HepG2 (cell line): ENCODE data around the gene PHRF1. TPM values are rescaled to one million over a fixed set of nuclear protein-coding genes. Genes with fewer than 3 reads are reported as not detected.
A peak's percentile ranks its signal among the peaks of the same experiment; 100 is the strongest.

ENCODE experiments used
- AHR ChIP-seq: IDR thresholded peaks from 2 replicates; pipeline ENCODE4 v1.6.1; 2018; ENCODE audit warnings: missing genetic modification reagents, missing compliant biosample characterization
- DBP ChIP-seq: sonication (generic); formaldehyde crosslinking; IDR thresholded peaks from 2 replicates; pipeline ENCODE4 v1.4.0; 2020; ENCODE audit warnings: missing genetic modification reagents; ENCODE audit errors: not compliant biosample characterization
- E2F1 ChIP-seq: sonication (generic); formaldehyde crosslinking; IDR thresholded peaks from 2 replicates; pipeline ENCODE4 v1.5.0; 2020; ENCODE audit warnings: missing genetic modification reagents
- FOXM1 ChIP-seq: sonication (generic); formaldehyde crosslinking; IDR thresholded peaks from 2 replicates; pipeline ENCODE4 v1.5.0; 2020; ENCODE audit warnings: missing genetic modification reagents
- HNF4G ChIP-seq, 2 experiments: sonication (generic) in 1 of 2; formaldehyde crosslinking in 1 of 2; IDR thresholded peaks; 2 replicates each; pipeline versions ENCODE4 v1.4.0 to v1.6.1; 2011 to 2020; ENCODE audit warnings: borderline replicate concordance in 2 of 2, low read depth in 2 of 2, mild to moderate bottlenecking in 2 of 2, low read length in 1 of 2, missing genetic modification reagents in 1 of 2, moderate library complexity in 1 of 2
- KAT8 ChIP-seq: IDR thresholded peaks from 2 replicates; pipeline ENCODE4 v1.6.1; 2016; ENCODE audit warnings: missing genetic modification reagents, missing compliant biosample characterization
- MXD1 ChIP-seq: sonication (generic); formaldehyde crosslinking; IDR thresholded peaks from 2 replicates; pipeline ENCODE4 v1.4.0; 2020; ENCODE audit warnings: mild to moderate bottlenecking, missing genetic modification reagents
- PAF1 ChIP-seq: IDR thresholded peaks from 2 replicates; pipeline ENCODE4 v1.6.1; 2016; ENCODE audit warnings: missing genetic modification reagents, missing compliant biosample characterization
- SATB2 ChIP-seq: sonication (generic); formaldehyde crosslinking; IDR thresholded peaks from 2 replicates; pipeline ENCODE4 v1.5.0; 2020; ENCODE audit warnings: missing genetic modification reagents
- SCMH1 ChIP-seq: sonication (generic); formaldehyde crosslinking; IDR thresholded peaks from 2 replicates; pipeline ENCODE4 v1.9.0; 2021; ENCODE audit warnings: missing genetic modification reagents, mild to moderate bottlenecking, borderline replicate concordance
- TGIF2 ChIP-seq: IDR thresholded peaks from 2 replicates; pipeline ENCODE4 v1.6.1; 2016; ENCODE audit warnings: control low read depth, missing compliant biosample characterization
- ZFX ChIP-seq: sonication (generic); formaldehyde crosslinking; IDR thresholded peaks from 2 replicates; pipeline ENCODE4 v1.4.0; 2020; ENCODE audit warnings: mild to moderate bottlenecking, low read depth, missing genetic modification reagents, moderate library complexity
- ZNF224 ChIP-seq: sonication (generic); formaldehyde crosslinking; IDR thresholded peaks from 2 replicates; pipeline ENCODE4 v1.5.0; 2020; ENCODE audit warnings: mild to moderate bottlenecking, missing genetic modification reagents
- ZNF251 ChIP-seq: sonication (generic); formaldehyde crosslinking; IDR thresholded peaks from 2 replicates; pipeline ENCODE4 v1.9.0; 2021; ENCODE audit warnings: mild to moderate bottlenecking, missing genetic modification reagents
- ZNF350 ChIP-seq: sonication (generic); formaldehyde crosslinking; IDR thresholded peaks from 2 replicates; pipeline ENCODE4 v1.4.0; 2020; ENCODE audit warnings: mild to moderate bottlenecking, low read depth, missing genetic modification reagents, borderline replicate concordance
- ZNF407 ChIP-seq: sonication (generic); formaldehyde crosslinking; IDR thresholded peaks from one replicate; pipeline ENCODE4 v1.5.1; 2020; ENCODE audit warnings: mild to moderate bottlenecking, missing genetic modification reagents; ENCODE audit errors: not compliant biosample characterization
- ZNF550 ChIP-seq: sonication (generic); formaldehyde crosslinking; IDR thresholded peaks from 2 replicates; pipeline ENCODE4 v1.4.0; 2020; ENCODE audit warnings: mild to moderate bottlenecking, missing genetic modification reagents, borderline replicate concordance
- ZNF629 ChIP-seq: sonication (generic); formaldehyde crosslinking; conservative IDR thresholded peaks from 2 replicates; pipeline ENCODE4 v1.5.0; 2020; ENCODE audit warnings: missing genetic modification reagents
- ZNF644 ChIP-seq: IDR thresholded peaks from 2 replicates; pipeline ENCODE4 v1.6.1; 2016; ENCODE audit warnings: low read depth
- ZNF788 ChIP-seq: sonication (generic); formaldehyde crosslinking; IDR thresholded peaks from 2 replicates; pipeline ENCODE4 v1.5.0; 2020; ENCODE audit warnings: mild to moderate bottlenecking, missing genetic modification reagents, borderline replicate concordance
- ZNF792 ChIP-seq: IDR thresholded peaks from 2 replicates; pipeline ENCODE4 v1.6.1; 2016
- polyA plus RNA-seq, 8 experiments: library from polyadenylated mRNA; depleted of rRNA in 3 of 8; stranded (reverse) in 7 of 8; unstranded in 1 of 8; fragments of >200 nt; fragmentation: Illumina TruSeq in 4 of 8; extraction: Trizol in 4 of 8; gene quantifications; 2 replicates each; pipeline versions ENCODE4 v1.2.1 to v1.2.3, GENCODE V29; 2011 to 2016; ENCODE audit warnings: low read depth in 4 of 8, missing spikeins in 1 of 8, mixed read lengths in 1 of 8; ENCODE audit not compliant: insufficient read depth in 1 of 8
- total RNA-seq, 5 experiments: library from RNA; depleted of rRNA; stranded (reverse); fragments of >200 nt; fragmentation: Illumina TruSeq; extraction: Trizol; gene quantifications; 2 replicates each; pipeline ENCODE4 v1.2.3, GENCODE V29; 2016; ENCODE audit warnings: low read depth in 1 of 5

The PHRF1 gene
- total and polyA plus RNA-seq, 2 of the 13 experiments (the other 11 are each of a cell fraction or from before 2014, with no cell fraction given): 8.2 to 16.7 TPM

GRCh38 chr11:587978-588380 is 11.7 kb downstream of the PHRF1 start (continued):
- no peak; the same call in 1 of the 2 replicates for TF ChIP-seq ZNF629 (CRISPR knock-in tag)
- no peak for TF ChIP-seq ZNF251 (CRISPR knock-in tag)
- no peak for TF ChIP-seq ZNF407 (CRISPR knock-in tag)
- peak; percentile 52; the same call in 1 of the 2 replicates for TF ChIP-seq ZNF350 (CRISPR knock-in tag)
- peak; percentile 16; the same call in 1 of the 2 replicates for TF ChIP-seq ZNF644 (CRISPR knock-in tag)
- TF ChIP-seq ZNF224: no peak
- TF ChIP-seq ZNF788 (CRISPR knock-in tag): peak; percentile 78; the same call in 1 of the 2 replicates
- no peak for TF ChIP-seq SATB2 (CRISPR knock-in tag)
- no peak for TF ChIP-seq DBP (CRISPR knock-in tag)
- no peak for TF ChIP-seq MXD1 (CRISPR knock-in tag)
- no peak for TF ChIP-seq SCMH1 (CRISPR knock-in tag)
- no peak for TF ChIP-seq AHR
- 0 out of 2 replicates have a peak, but pooled peaks have one; percentile 29 for TF ChIP-seq ZFX (CRISPR knock-in tag)
- 0 out of 2 replicates have a peak, but pooled peaks have one; percentile 24 for TF ChIP-seq ZNF792 (CRISPR knock-in tag)
- TF ChIP-seq ZNF550 (CRISPR knock-in tag): no peak
- TF ChIP-seq E2F1 (CRISPR knock-in tag): no peak
- peak; percentile 91 for TF ChIP-seq HNF4G (IDR thresholded peaks at IDR 0.05; ENCODE audit: borderline replicate concordance, low read depth, low read length)
- TF ChIP-seq HNF4G (CRISPR knock-in tag; IDR thresholded peaks at IDR 0.05; ENCODE audit: borderline replicate concordance, low read depth): peak; percentile 74; the same call in 1 of the 2 replicates
- no peak for TF ChIP-seq FOXM1 (CRISPR knock-in tag)
- no peak for TF ChIP-seq PAF1 (CRISPR knock-in tag)
- TF ChIP-seq KAT8 (CRISPR knock-in tag): peak; percentile 32; the same call in 1 of the 2 replicates
- no peak for TF ChIP-seq TGIF2
